SHP77 treated with DMSO at 0.1 percent for 48 hours (cell line): Measurements from ENCODE around the gene PFDN6.

Experiments
- DNase-seq: peaks from one replicate; lab custom pipeline; 2025; lab: John Stamatoyannopoulos, UW

Gene PFDN6

GRCh38 chr6:33317419-33317668 is 27.9 kb downstream of the PFDN6 start:
- no peak for DNase-seq

- DNase-seq = peak; percentile 87
Observed at GRCh38 chr6:33317669-33318425, 28.4 kb downstream of the PFDN6 start, which contains the start of gene ZBTB22. ZBTB22 (minus strand) TSS chr6:33317744; CDS start chr6:33316916, 828 bp downstream.

- no peak for DNase-seq
Observed at GRCh38 chr6:33318426-33319073, 29.1 kb downstream of the PFDN6 start.

- DNase-seq = no peak
Observed at GRCh38 chr6:33319939-33320314, 30.5 kb downstream of the PFDN6 start.

- no peak for DNase-seq
Observed at GRCh38 chr6:33320315-33321181, 31.1 kb downstream of the PFDN6 start.

DNA sequence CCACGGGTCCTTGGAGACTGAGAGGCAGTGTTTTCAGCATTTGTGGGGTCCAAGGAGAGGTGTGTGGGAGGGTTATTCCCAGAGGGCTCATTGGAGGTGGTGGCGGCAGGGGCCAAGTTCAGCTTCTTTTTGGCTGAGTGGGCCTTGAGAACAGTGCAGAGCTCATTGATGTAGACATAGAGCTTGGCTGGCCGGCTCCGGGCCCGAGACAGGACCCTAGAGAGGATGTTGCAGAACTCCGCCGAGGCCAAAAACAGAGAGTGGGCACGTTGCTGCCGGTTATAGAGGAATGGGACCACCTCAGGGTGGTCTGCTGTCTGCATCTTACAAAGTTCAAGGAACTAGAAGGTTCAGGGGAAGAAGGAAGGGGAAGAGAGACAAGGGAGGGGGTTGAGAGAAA is 31.8 kb downstream of the PFDN6 start:
- no peak for DNase-seq

DNA sequence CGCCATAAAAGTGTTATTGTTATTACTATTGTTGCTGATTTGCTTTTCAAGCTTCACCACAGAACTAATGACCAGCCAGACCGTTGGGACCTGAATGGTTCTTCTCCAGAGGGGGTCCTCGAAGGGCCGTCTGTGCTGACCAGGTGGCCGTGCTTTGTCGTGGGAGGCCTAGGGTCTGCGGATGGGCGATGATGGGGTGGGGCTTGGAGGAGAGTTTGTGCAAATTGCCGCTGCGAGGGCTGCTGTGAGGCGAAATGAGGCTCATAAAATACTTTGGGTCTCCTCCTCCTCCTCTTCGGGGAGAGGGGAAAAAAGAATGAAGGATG is 34.2 kb downstream of the PFDN6 start:
- DNase-seq = peak; percentile 63

DNA sequence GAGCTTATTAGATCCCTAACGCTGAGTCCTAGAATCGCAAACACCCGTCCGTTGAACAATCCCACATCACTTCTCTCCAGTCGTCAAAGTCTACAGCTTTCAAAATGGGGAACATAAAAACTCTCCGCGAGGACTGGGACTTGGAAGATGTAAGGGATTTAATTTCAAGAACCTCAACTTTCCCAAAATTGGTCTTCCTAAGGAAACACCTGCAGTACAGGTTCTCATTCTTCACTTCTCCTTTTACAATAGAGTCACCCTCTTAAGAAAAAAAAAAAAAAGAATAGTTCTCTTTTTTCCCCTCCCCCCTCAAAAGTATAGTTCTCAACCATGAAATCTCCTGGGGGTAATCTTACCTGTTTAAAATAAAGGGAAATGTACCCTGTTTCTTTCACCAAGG is 34.7 kb downstream of the PFDN6 start:
- DNase-seq = no peak

- no peak for DNase-seq
Observed at GRCh38 chr6:33329058-33329457, 39.7 kb downstream of the PFDN6 start.

- DNase-seq = no peak
Observed at GRCh38 chr6:33330736-33331135, 41.3 kb downstream of the PFDN6 start.

- no peak for DNase-seq
Observed at GRCh38 chr6:33333666-33334065, 44.3 kb downstream of the PFDN6 start.

DNA sequence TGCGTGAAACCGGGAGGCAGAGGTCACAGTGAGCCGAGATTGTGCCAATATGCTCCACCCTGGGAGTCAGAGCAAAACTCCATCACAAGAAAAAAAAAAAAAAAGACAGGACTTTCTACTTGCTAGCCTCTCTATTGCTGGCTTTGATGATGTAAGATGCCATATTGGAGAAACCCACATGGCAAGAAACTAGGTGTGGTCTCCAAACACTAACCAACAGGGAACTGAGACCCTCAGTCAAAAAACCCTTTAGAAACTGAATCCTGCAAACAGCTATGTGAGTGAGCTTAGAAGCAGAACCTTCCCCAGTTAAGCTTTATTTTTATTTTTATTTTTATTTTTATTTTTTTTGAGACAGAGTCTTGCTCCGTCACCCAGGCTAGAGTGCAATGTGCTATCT is 46.5 kb downstream of the PFDN6 start:
- no peak for DNase-seq

- DNase-seq = no peak
Observed at GRCh38 chr6:33336495-33336894, 47.1 kb downstream of the PFDN6 start.

GRCh38 chr6:33339193-33339592 is 49.8 kb downstream of the PFDN6 start:
- DNase-seq = no peak
